ENCODE measurements around the gene OXSM.
A peak's percentile ranks its signal among the peaks of the same experiment; 100 is the strongest.

The OXSM gene

GRCh38 chr3:25789596-25790556 is at the start of gene OXSM:
Gene OXSM, plus strand, starts transcription at chr3:25790090. Its CDS starts 931 bp downstream, at chr3:25791021.
- Histone ChIP-seq H3K36me3 (no peaks in the 10 kb centered on the region), H3K27ac (peak within 1 kb of the TSS; percentile 45), H3K27me3 (ENCODE audit: insufficient read depth, low read depth, severe bottlenecking) (no peaks in the 10 kb centered on the region), H3K4me3 (ENCODE audit: low read depth, low read length) (peak within 1 kb of the TSS; percentile 75), H3K9me3 (ENCODE audit: severe bottlenecking) (no peaks in the 10 kb centered on the region)
- 0 out of 2 replicates have a peak, but pooled peaks have one; percentile 4 for TF ChIP-seq CTCF (IDR thresholded peaks at IDR 0.05; ENCODE audit: low read depth, low read length)
- peak; percentile 91 for DNase-seq

- Histone ChIP-seq H3K27me3 (ENCODE audit: insufficient read depth, low read depth, severe bottlenecking) (no peaks in the 10 kb centered on the region), H3K9me3 (ENCODE audit: severe bottlenecking) (no peaks in the 10 kb centered on the region), H3K36me3 (peaks cover 8% of the 10 kb centered on the region), H3K27ac (no peak overlapping the region), H3K4me3 (ENCODE audit: low read depth, low read length) (no peak overlapping the region)
- no peak for DNase-seq
- TF ChIP-seq CTCF (IDR thresholded peaks at IDR 0.05; ENCODE audit: low read depth, low read length) = no peak
Measured at GRCh38 chr3:25744470-25744869, 45.4 kb upstream of the OXSM start.

- H3K4me3 ChIP-seq (ENCODE audit: low read depth, low read length) = no peak overlapping the region
- TF ChIP-seq CTCF (IDR thresholded peaks at IDR 0.05; ENCODE audit: low read depth, low read length) = no peak
- no peaks in the 10 kb centered on the region for H3K27me3 ChIP-seq (ENCODE audit: insufficient read depth, low read depth, severe bottlenecking)
- peaks cover 16% of the 10 kb centered on the region for H3K36me3 ChIP-seq
- H3K9me3 ChIP-seq (ENCODE audit: severe bottlenecking) = no peaks in the 10 kb centered on the region
- no peak for DNase-seq
- no peak overlapping the region for H3K27ac ChIP-seq
Measured at GRCh38 chr3:25747033-25747432, 42.9 kb upstream of the OXSM start.

- H3K36me3 ChIP-seq = peaks cover 16% of the 10 kb centered on the region
- H3K4me3 ChIP-seq (ENCODE audit: low read depth, low read length) = no peak overlapping the region
- no peak for DNase-seq
- H3K9me3 ChIP-seq (ENCODE audit: severe bottlenecking) = no peaks in the 10 kb centered on the region
- TF ChIP-seq CTCF (IDR thresholded peaks at IDR 0.05; ENCODE audit: low read depth, low read length) = no peak
- H3K27ac ChIP-seq = no peak overlapping the region
- no peaks in the 10 kb centered on the region for H3K27me3 ChIP-seq (ENCODE audit: insufficient read depth, low read depth, severe bottlenecking)
Measured at GRCh38 chr3:25748189-25748588, 41.7 kb upstream of the OXSM start.

- Histone ChIP-seq H3K27me3 (ENCODE audit: insufficient read depth, low read depth, severe bottlenecking) (no peaks in the 10 kb centered on the region), H3K36me3 (peaks cover 16% of the 10 kb centered on the region), H3K4me3 (ENCODE audit: low read depth, low read length) (no peak overlapping the region), H3K9me3 (ENCODE audit: severe bottlenecking) (no peaks in the 10 kb centered on the region), H3K27ac (no peak overlapping the region)
- TF ChIP-seq CTCF (IDR thresholded peaks at IDR 0.05; ENCODE audit: low read depth, low read length) = no peak
- no peak for DNase-seq
Measured at GRCh38 chr3:25749031-25749581, 40.8 kb upstream of the OXSM start.
